Activated T-cell treated with anti-CD3 and anti-CD28 coated beads for 48 hours (primary cell): Measurements from ENCODE around the gene ACP3.
"Not testable (repeated sequence)": the region's sequence is repeated elsewhere in the genome, so short reads cannot be mapped to it uniquely, and the experiment has no call there.

Experiments used
- DNase-seq: peaks from one replicate; pipeline ENCODE4 v3.0.0-alpha.2; 2020; ENCODE audit warnings: low read depth

Gene ACP3

GRCh38 chr3:132317229-132317948 lies at the start of gene ACP3:
Gene ACP3, plus strand, starts transcription at chr3:132317407. Its CDS starts 50 bp downstream, at chr3:132317457.
- DNase-seq = no peak

- DNase-seq = no peak
These were observed 48.3 kb upstream of the ACP3 start for GRCh38 chr3:132268956-132269355.

GRCh38 chr3:132273036-132273435 lies 44.2 kb upstream of the ACP3 start:
- no peak for DNase-seq

- DNase-seq = no peak
These were observed 40.8 kb upstream of the ACP3 start for GRCh38 chr3:132276228-132276906.

GRCh38 chr3:132279030-132279429 lies 38.2 kb upstream of the ACP3 start:
- DNase-seq = no peak

GRCh38 chr3:132283440-132283839 lies 33.8 kb upstream of the ACP3 start:
- DNase-seq = no peak

- no peak for DNase-seq
These were observed 33.2 kb upstream of the ACP3 start for GRCh38 chr3:132283916-132284405.

GRCh38 chr3:132284781-132285619 lies 32.2 kb upstream of the ACP3 start:
- DNase-seq = no peak

GRCh38 chr3:132285620-132285945 lies 31.6 kb upstream of the ACP3 start:
- no peak for DNase-seq

- DNase-seq = no peak
These were observed 31.2 kb upstream of the ACP3 start for GRCh38 chr3:132286035-132286434.

- no peak for DNase-seq
These were observed 28.9 kb upstream of the ACP3 start for GRCh38 chr3:132288357-132288756.

- no peak for DNase-seq
These were observed 27.9 kb upstream of the ACP3 start for GRCh38 chr3:132289316-132289715.

- no peak for DNase-seq
These were observed 26.4 kb upstream of the ACP3 start for GRCh38 chr3:132290833-132291232.

GRCh38 chr3:132292042-132292441 lies 25.2 kb upstream of the ACP3 start:
- no peak for DNase-seq

GRCh38 chr3:132293251-132293650 lies 24.0 kb upstream of the ACP3 start:
- DNase-seq = no peak

GRCh38 chr3:132294906-132295305 lies 22.3 kb upstream of the ACP3 start:
- no peak for DNase-seq

GRCh38 chr3:132303336-132304201 lies 13.6 kb upstream of the ACP3 start:
- not testable (repeated sequence) for DNase-seq

- not testable (repeated sequence) for DNase-seq
These were observed 12.9 kb upstream of the ACP3 start for GRCh38 chr3:132304351-132304750.

- not testable (repeated sequence) for DNase-seq
These were observed 7.2 kb upstream of the ACP3 start for GRCh38 chr3:132310057-132310456.

- DNase-seq = no peak
These were observed 5.9 kb upstream of the ACP3 start for GRCh38 chr3:132311316-132311715.

- no peak for DNase-seq
These were observed 5.4 kb upstream of the ACP3 start for GRCh38 chr3:132311841-132312240.

- no peak for DNase-seq
These were observed 1.4 kb upstream of the ACP3 start for GRCh38 chr3:132315851-132316250.
